H1 (cell line): Measurements from ENCODE around the gene PCF11. TPM values are rescaled to one million over a fixed set of nuclear protein-coding genes. Genes with fewer than 3 reads are reported as not detected.

Experiments used
- CTCF ChIA-PET: fragments of 300-600 bp; sonication (Branson Sonifier 250); formaldehyde crosslinking; loops from one replicate; lab custom pipeline; 2021; ENCODE audit not compliant: partially characterized antibody; lab: Charles Lee
- POLR2A ChIA-PET: fragments of 300-600 bp; sonication (Branson Sonifier 250); formaldehyde crosslinking; loops from one replicate; lab custom pipeline; 2021; ENCODE audit warnings: inconsistent platforms; ENCODE audit not compliant: partially characterized antibody; lab: Charles Lee
- DNase-seq, 2 experiments: peaks; one replicate each; pipeline versions ENCODE4 v3.0.0 to v3.0.0-alpha.2; 2010 to 2022; ENCODE audit warnings: low spot score in 2 of 2, low read depth in 1 of 2, mixed read lengths in 1 of 2
- FAIRE-seq: peaks from 2 replicates; lab custom pipeline; 2011; peaks lifted over from hg19 to GRCh38; lab: Jason Lieb, UNC
- H2AFZ ChIP-seq: 2 replicates; pipeline ENCODE4 v1.8.1; 2012; ENCODE audit warnings: low read length, inconsistent platforms
- H2AK5ac ChIP-seq: 2 replicates; pipeline ENCODE4 v1.6.1; 2013; ENCODE audit warnings: low read depth, low read length
- H2BK120ac ChIP-seq: replicated peaks from 2 replicates; pipeline ENCODE3; 2013; ENCODE audit warnings: low read depth, low read length, inconsistent platforms
- H2BK12ac ChIP-seq: 2 replicates; pipeline ENCODE4 v1.6.1; 2013; ENCODE audit warnings: low read depth, low read length
- H2BK15ac ChIP-seq: 2 replicates; pipeline ENCODE4 v1.6.1; 2013; ENCODE audit warnings: low read length
- H2BK20ac ChIP-seq: 2 replicates; pipeline ENCODE4 v1.6.1; 2013; ENCODE audit warnings: low read length
- H2BK5ac ChIP-seq: 2 replicates; pipeline ENCODE4 v1.6.1; 2013; ENCODE audit warnings: low read depth, low read length
- H3K14ac ChIP-seq: 2 replicates; pipeline ENCODE4 v1.6.1; 2013; ENCODE audit warnings: inconsistent platforms; ENCODE audit not compliant: insufficient read length
- H3K18ac ChIP-seq: 2 replicates; pipeline ENCODE4 v1.6.1; 2013; ENCODE audit warnings: low read length; ENCODE audit errors: extremely low read depth
- H3K23ac ChIP-seq: 2 replicates; pipeline ENCODE4 v1.6.1; 2013; ENCODE audit warnings: inconsistent platforms; ENCODE audit not compliant: insufficient read length
- H3K23me2 ChIP-seq: 2 replicates; pipeline ENCODE4 v1.6.1; 2013; ENCODE audit warnings: low read depth, low read length
- H3K27ac ChIP-seq: 2 replicates; pipeline ENCODE4 v1.6.1; 2011; ENCODE audit warnings: low read depth, low read length, inconsistent platforms
- H3K27me3 ChIP-seq, 4 experiments: replicated peaks in 1 of 4; 1 replicate in 1 of 4; 2 replicates in 3 of 4; pipeline versions ENCODE4 v1.6.1 to v1.8.1; 2011 to 2013; ENCODE audit warnings: low read length in 3 of 4, mild to moderate bottlenecking in 3 of 4, inconsistent platforms in 2 of 4, mixed read lengths in 2 of 4, moderate library complexity in 1 of 4; ENCODE audit not compliant: control insufficient read depth in 3 of 4, insufficient read depth in 3 of 4; ENCODE audit errors: extremely low read depth in 1 of 4
- H3K36me3 ChIP-seq, 4 experiments: 2 replicates each; pipeline versions ENCODE4 v1.6.1 to v1.8.1; 2011 to 2013; ENCODE audit warnings: mild to moderate bottlenecking in 4 of 4, low read length in 3 of 4, moderate library complexity in 2 of 4, control low read depth in 1 of 4, inconsistent platforms in 1 of 4; ENCODE audit not compliant: insufficient read depth in 4 of 4, control insufficient read depth in 2 of 4
- H3K4ac ChIP-seq: replicated peaks from 2 replicates; pipeline ENCODE3; 2013; ENCODE audit warnings: low read length, low read depth, mixed read lengths, inconsistent platforms; ENCODE audit not compliant: insufficient read length
- H3K4me1 ChIP-seq, 4 experiments: replicated peaks in 1 of 4; 1 replicate in 1 of 4; 2 replicates in 3 of 4; pipeline versions ENCODE4 v1.6.1 to v1.8.1; 2011 to 2013; ENCODE audit warnings: low read length in 3 of 4, inconsistent platforms in 2 of 4, mixed read lengths in 1 of 4; ENCODE audit not compliant: insufficient read depth in 4 of 4, control insufficient read depth in 3 of 4
- H3K4me2 ChIP-seq, 2 experiments: 2 replicates each; pipeline versions ENCODE4 v1.6.1 to v1.8.1; 2011 to 2013; ENCODE audit warnings: low read depth in 2 of 2, low read length in 2 of 2, control low read depth in 1 of 2, inconsistent platforms in 1 of 2, mild to moderate bottlenecking in 1 of 2; ENCODE audit not compliant: insufficient read depth in 1 of 2
- H3K4me3 ChIP-seq, 4 experiments: fragments of 200-600, 300-600 bp in 1 of 4; sonication (generic), shearing (Covaris generic), sonication (Bioruptor Twin) in 1 of 4; 2 replicates each; pipeline versions ENCODE4 v1.5.1 to v1.8.1; 2011 to 2016; ENCODE audit warnings: low read length in 4 of 4, low read depth in 3 of 4, control low read depth in 2 of 4, inconsistent platforms in 2 of 4, mild to moderate bottlenecking in 2 of 4, mixed read lengths in 1 of 4, moderate library complexity in 1 of 4; ENCODE audit not compliant: insufficient read depth in 2 of 4; ENCODE audit errors: extremely low read depth in 1 of 4
- H3K56ac ChIP-seq: replicated peaks from 2 replicates; pipeline ENCODE3; 2013; ENCODE audit warnings: low read depth, mild to moderate bottlenecking, mixed read lengths, low read length, inconsistent platforms; ENCODE audit not compliant: insufficient read length
- H3K79me1 ChIP-seq: 2 replicates; pipeline ENCODE4 v1.6.1; 2013; ENCODE audit warnings: low read depth, low read length, control low read depth
- H3K79me2 ChIP-seq, 2 experiments: 2 replicates each; pipeline versions ENCODE4 v1.6.1 to v1.8.1; 2012 to 2013; ENCODE audit warnings: low read length in 2 of 2, mild to moderate bottlenecking in 2 of 2, inconsistent platforms in 1 of 2; ENCODE audit not compliant: insufficient read depth in 2 of 2, control insufficient read depth in 1 of 2
- H3K9ac ChIP-seq, 4 experiments: replicated peaks in 1 of 4; 1 replicate in 1 of 4; 2 replicates in 3 of 4; pipeline versions ENCODE4 v1.6.1 to v1.8.1; 2011 to 2013; ENCODE audit warnings: low read depth in 3 of 4, low read length in 3 of 4, control low read depth in 2 of 4, mild to moderate bottlenecking in 2 of 4, moderate library complexity in 2 of 4, inconsistent platforms in 1 of 4; ENCODE audit errors: extremely low read depth in 1 of 4
- H3K9me3 ChIP-seq, 2 experiments: 2 replicates each; pipeline versions ENCODE4 v1.6.1 to v1.8.1; 2012 to 2013; ENCODE audit warnings: mild to moderate bottlenecking in 2 of 2, moderate library complexity in 2 of 2, control low read depth in 1 of 2, inconsistent platforms in 1 of 2, low read depth in 1 of 2, low read length in 1 of 2, mixed read lengths in 1 of 2; ENCODE audit not compliant: insufficient read depth in 2 of 2
- H4K20me1 ChIP-seq, 2 experiments: replicated peaks in 1 of 2; 2 replicates each; pipeline versions ENCODE3 to v1.8.1; 2011 to 2013; ENCODE audit warnings: inconsistent platforms in 2 of 2, low read length in 2 of 2, mild to moderate bottlenecking in 1 of 2; ENCODE audit not compliant: insufficient read depth in 2 of 2, control insufficient read depth in 1 of 2
- H4K5ac ChIP-seq: 2 replicates; pipeline ENCODE4 v1.6.1; 2013; ENCODE audit warnings: low read length, low read depth, mixed read lengths, inconsistent platforms; ENCODE audit not compliant: insufficient read length
- H4K8ac ChIP-seq: 2 replicates; pipeline ENCODE4 v1.8.0; 2013; ENCODE audit warnings: mild to moderate bottlenecking, moderate library complexity, low read length, inconsistent platforms; ENCODE audit not compliant: insufficient read depth; ENCODE audit errors: extremely low read depth
- H4K91ac ChIP-seq: replicated peaks from 2 replicates; pipeline ENCODE3; 2013; ENCODE audit warnings: low read length, mixed read lengths, inconsistent platforms; ENCODE audit not compliant: insufficient read length
- CBX8 ChIP-seq: fragments of 300-800, 300-1000 bp; sonication (generic); IDR thresholded peaks from 2 replicates; pipeline ENCODE4 v1.7.1; 2016; ENCODE audit warnings: low read depth, low read length, borderline replicate concordance
- CHD2 ChIP-seq: IDR thresholded peaks from 2 replicates; pipeline ENCODE4 v1.6.1; 2012; ENCODE audit warnings: low read length, improper control_type of control experiment
- EGR1 ChIP-seq: IDR thresholded peaks from 2 replicates; pipeline ENCODE4 v1.6.1; 2011; ENCODE audit warnings: low read depth, low read length, borderline replicate concordance
- JUND ChIP-seq: IDR thresholded peaks from 2 replicates; pipeline ENCODE4 v1.6.1; 2011; ENCODE audit warnings: mild to moderate bottlenecking, improper control_type of control experiment, low read length
- KDM1A ChIP-seq: fragments of 200-600, 300-600 bp; sonication (generic); IDR thresholded peaks from 2 replicates; pipeline ENCODE4 v1.7.1; 2016; ENCODE audit warnings: mild to moderate bottlenecking, low read length, borderline replicate concordance
- MAFK ChIP-seq: IDR thresholded peaks from 2 replicates; pipeline ENCODE4 v1.6.1; 2012; ENCODE audit warnings: low read depth, mild to moderate bottlenecking, improper control_type of control experiment, low read length
- PHF8 ChIP-seq: fragments of 200-600 bp; sonication (generic); conservative IDR thresholded peaks from 2 replicates; pipeline ENCODE4 v1.7.1; 2012; ENCODE audit warnings: low read depth, mild to moderate bottlenecking, inconsistent platforms, low read length, moderate library complexity
- RAD21 ChIP-seq, 2 experiments: IDR thresholded peaks in 1 of 2; conservative IDR thresholded peaks in 1 of 2; 2 replicates each; pipeline ENCODE4 v1.6.1; 2011; ENCODE audit warnings: low read depth in 2 of 2, low read length in 2 of 2, improper control_type of control experiment in 1 of 2, inconsistent platforms in 1 of 2, mild to moderate bottlenecking in 1 of 2, moderate library complexity in 1 of 2
- SIRT6 ChIP-seq: IDR thresholded peaks from one replicate; pipeline ENCODE4 v1.7.1; 2012; ENCODE audit warnings: low read length, inconsistent platforms
- SIX5 ChIP-seq: IDR thresholded peaks from 2 replicates; pipeline ENCODE4 v1.6.1; 2011; ENCODE audit warnings: mild to moderate bottlenecking, low read depth, low read length
- SUZ12 ChIP-seq: fragments of 200-600 bp; sonication (generic); IDR thresholded peaks from 2 replicates; pipeline ENCODE4 v1.6.1; 2012; ENCODE audit warnings: mild to moderate bottlenecking, inconsistent platforms, low read length, moderate library complexity, mixed read lengths
- TEAD4 ChIP-seq: IDR thresholded peaks from 2 replicates; pipeline ENCODE4 v1.6.1; 2012; ENCODE audit warnings: low read depth, low read length, inconsistent platforms, mixed read lengths
- WGBS, 2 experiments: shearing (Covaris generic) in 1 of 2; methylation state at CpG; one replicate each; pipeline versions ENCODE4 v1.1.6 to v1.1.7; 2013 to 2015; ENCODE audit warnings: low lambda C conversion rate in 2 of 2, mixed read lengths in 2 of 2, inconsistent platforms in 1 of 2, low coverage in 1 of 2, missing lambda C conversion rate in 1 of 2; ENCODE audit not compliant: insufficient replicate concordance in 2 of 2, insufficient coverage in 1 of 2, insufficient read length in 1 of 2; ENCODE audit errors: extremely low coverage in 1 of 2, missing lambda C conversion rate in 1 of 2; 5-methylcytosine and 5-hydroxymethylcytosine counted together
- polyA plus RNA-seq, 7 experiments: library from polyadenylated mRNA; depleted of rRNA in 3 of 7; stranded (reverse) in 5 of 7; unstranded in 2 of 7; fragments of >200 nt in 5 of 7; fragments of 200-250 nt in 2 of 7; gene quantifications; 1 replicate in 5 of 7; 2 replicates in 1 of 7; 4 replicates in 1 of 7; pipeline versions ENCODE4 v1.2.1 to v1.2.3, GENCODE V29; 2011 to 2013; ENCODE audit warnings: missing spikeins in 2 of 7, mixed read lengths in 2 of 7
- total RNA-seq: library from RNA; stranded (reverse); fragmentation: NEBNext Ultra II Directional; extraction: Animal tissue kit (Norgen Biotek cat#: 25700); gene quantifications from 2 replicates; pipeline ENCODE4 v1.2.1, GENCODE V29; 2021

PCF11 gene
- total and polyA plus RNA-seq, 2 of the 8 experiments (the other 6 are each of a cell fraction or from before 2014, with no cell fraction given) = 25.1 to 47.7 TPM

DNA sequence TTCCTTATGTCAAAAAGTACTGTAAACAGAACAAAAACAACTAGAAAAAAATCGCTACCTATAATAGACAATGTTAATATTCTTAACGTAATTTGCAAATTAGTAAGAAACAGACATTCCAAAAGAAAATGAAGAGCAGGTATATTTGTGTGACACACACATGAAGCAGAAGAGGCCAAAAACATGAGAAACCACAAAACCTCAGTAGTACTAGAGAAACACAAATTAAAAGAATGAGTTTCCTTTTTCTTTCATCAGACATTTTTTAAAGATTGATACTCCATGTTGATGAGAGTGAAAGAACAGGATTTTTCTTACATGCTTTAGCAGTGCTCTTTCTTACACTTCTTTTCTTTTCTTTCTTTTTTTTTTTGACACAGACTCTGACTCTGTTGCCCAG, 34.2 kb upstream of the PCF11 start:
- no peaks in the 10 kb centered on the region for H4K20me1 ChIP-seq
- WGBS, 2 experiments = 86% methylated on average over 2 of the region's 2 CpGs; no CpG with 5 or more reads in 1 of the 2 experiments
- no peak overlapping the region for H3K56ac ChIP-seq
- no peaks in the 10 kb centered on the region for H3K79me2 ChIP-seq
- no peaks in the 10 kb centered on the region for H3K23me2 ChIP-seq
- no peaks in the 10 kb centered on the region for H3K36me3 ChIP-seq
- no peak overlapping the region for H2AFZ ChIP-seq
- no peak overlapping the region for H4K5ac ChIP-seq
- no peak for DNase-seq
- H2BK12ac ChIP-seq = no peak overlapping the region
- no peak overlapping the region for H3K27ac ChIP-seq
- no peak overlapping the region for H2BK15ac ChIP-seq
- H3K4ac ChIP-seq = no peak overlapping the region
- no peak overlapping the region for H2BK120ac ChIP-seq
- CTCF ChIA-PET = no interaction called here
- H3K79me1 ChIP-seq = no peaks in the 10 kb centered on the region
- no peak overlapping the region for H2BK20ac ChIP-seq
- H2BK5ac ChIP-seq = no peak overlapping the region
- no peak overlapping the region for H4K8ac ChIP-seq
- H3K9me3 ChIP-seq = no peaks in the 10 kb centered on the region
- no peak overlapping the region for H4K91ac ChIP-seq
- H3K18ac ChIP-seq = no peak overlapping the region
- no peak overlapping the region for H3K4me3 ChIP-seq
- no peak overlapping the region for H3K9ac ChIP-seq
- H3K14ac ChIP-seq = no peak overlapping the region
- H3K23ac ChIP-seq = no peak overlapping the region
- no peak for FAIRE-seq
- H3K27me3 ChIP-seq = no peaks in the 10 kb centered on the region
- no peak overlapping the region for H2AK5ac ChIP-seq
- H3K4me1 ChIP-seq = no peaks in the 10 kb centered on the region
- no peak overlapping the region for H3K4me2 ChIP-seq
- POLR2A ChIA-PET = no interaction called here
- TF ChIP-seq CBX8 (no peak), PHF8 (no peak), SIRT6 (no peak), JUND (no peak), CHD2 (no peak), RAD21 (IDR thresholded peaks at IDR 0.05 in 1 of 2, conservative IDR thresholded peaks at IDR 0.05 in 1 of 2; ENCODE audit: low read depth in 2 of 2, low read length in 2 of 2) (no peak), MAFK (no peak), TEAD4 (no peak), SUZ12 (no peak), SIX5 (no peak), EGR1 (no peak), KDM1A (no peak)
